WERI-Rb-1 (cell line): ENCODE results near the gene CT45A9.
"Not testable (repeated sequence)": the region's sequence is repeated elsewhere in the genome, so short reads cannot be mapped to it uniquely, and the experiment has no call there.

Experiments
- DNase-seq: peaks from one replicate; pipeline ENCODE4 v3.0.0-alpha.2; 2020
- H3K27ac ChIP-seq: fragments of 250-450 bp; sonication (Bioruptor Pico); 2 replicates; pipeline ENCODE4 v1.5.1; 2020; ENCODE audit warnings: mild to moderate bottlenecking, moderate library complexity
- H3K27me3 ChIP-seq: fragments of 250-450 bp; sonication (Bioruptor Pico); 2 replicates; pipeline ENCODE4 v1.5.1; 2021; ENCODE audit warnings: mild to moderate bottlenecking, low read depth, moderate library complexity; ENCODE audit not compliant: insufficient read depth, severe bottlenecking
- H3K36me3 ChIP-seq: fragments of 250-450 bp; sonication (Bioruptor Pico); 2 replicates; pipeline ENCODE4 v1.5.1; 2020; ENCODE audit warnings: mild to moderate bottlenecking, moderate library complexity
- H3K4me3 ChIP-seq: 2 replicates; pipeline ENCODE4 v1.5.1; 2011; ENCODE audit warnings: low read depth, mild to moderate bottlenecking, control low read depth, low read length
- H3K9me3 ChIP-seq: fragments of 250-450 bp; sonication (Bioruptor Pico); 2 replicates; pipeline ENCODE4 v1.5.1; 2021; ENCODE audit warnings: mild to moderate bottlenecking, moderate library complexity; ENCODE audit not compliant: severe bottlenecking
- CTCF ChIP-seq: IDR thresholded peaks from 2 replicates; pipeline ENCODE4 v1.5.1; 2011; ENCODE audit warnings: low read depth, mild to moderate bottlenecking, control low read depth, inconsistent platforms, low read length

Gene CT45A9

GRCh38 chrX:135871712-135872111, at the start of gene CT45A9:
Gene CT45A9 (minus strand): TSS chrX:135871812. CDS start chrX:135868061, 3,751 bp downstream.
- DNase-seq, H3K4me3 ChIP-seq, H3K27me3 ChIP-seq, H3K9me3 ChIP-seq, H3K27ac ChIP-seq, H3K36me3 ChIP-seq: not testable (repeated sequence)

- not testable (repeated sequence) for DNase-seq, H3K27ac ChIP-seq, H3K4me3 ChIP-seq, H3K36me3 ChIP-seq, H3K9me3 ChIP-seq
- peaks cover 74% of the 10 kb centered on the region for H3K27me3 ChIP-seq
Observed at GRCh38 chrX:135920516-135920915, 48.9 kb upstream of the CT45A9 start.

GRCh38 chrX:135914404-135914803, 42.8 kb upstream of the CT45A9 start:
- H3K27ac ChIP-seq = no peak overlapping the region
- no peaks in the 10 kb centered on the region for H3K36me3 ChIP-seq
- H3K4me3 ChIP-seq = no peak overlapping the region
- no peak for DNase-seq
- no peaks in the 10 kb centered on the region for H3K9me3 ChIP-seq
- no peak for TF ChIP-seq CTCF
- H3K27me3 ChIP-seq = peaks cover 66% of the 10 kb centered on the region

GRCh38 chrX:135910251-135910650, 38.6 kb upstream of the CT45A9 start:
- Histone ChIP-seq H3K36me3 (no peaks in the 10 kb centered on the region), H3K27ac (no peak overlapping the region), H3K4me3 (no peak overlapping the region), H3K9me3 (no peaks in the 10 kb centered on the region), H3K27me3 (peaks cover 44% of the 10 kb centered on the region)
- no peak for TF ChIP-seq CTCF
- DNase-seq = no peak

GRCh38 chrX:135893294-135893817, 21.7 kb upstream of the CT45A9 start, which contains the start of the genes CT45A10 and SAGE1:
Gene CT45A10 (minus strand): TSS chrX:135893444. CDS start chrX:135885344, 8,100 bp downstream.
Gene SAGE1 (plus strand): TSS chrX:135893716. CDS start chrX:135896243, 2,527 bp downstream.
- H3K4me3 ChIP-seq = no peak within 1 kb of the TSS
- no peak for DNase-seq
- TF ChIP-seq CTCF = no peak
- no peak within 1 kb of the TSS for H3K27ac ChIP-seq
- H3K27me3 ChIP-seq = peaks cover 47% of the 10 kb centered on the region
- no peaks in the 10 kb centered on the region for H3K36me3 ChIP-seq
- H3K9me3 ChIP-seq = no peaks in the 10 kb centered on the region

GRCh38 chrX:135892781-135893180, 21.2 kb upstream of the CT45A9 start:
- DNase-seq = no peak
- no peak for TF ChIP-seq CTCF
- Histone ChIP-seq H3K36me3 (no peaks in the 10 kb centered on the region), H3K27me3 (peaks cover 45% of the 10 kb centered on the region), H3K4me3 (no peak overlapping the region), H3K9me3 (no peaks in the 10 kb centered on the region), H3K27ac (no peak overlapping the region)

- no peak overlapping the region for H3K4me3 ChIP-seq
- TF ChIP-seq CTCF = no peak
- no peaks in the 10 kb centered on the region for H3K36me3 ChIP-seq
- no peaks in the 10 kb centered on the region for H3K9me3 ChIP-seq
- no peak for DNase-seq
- H3K27ac ChIP-seq = no peak overlapping the region
- H3K27me3 ChIP-seq = peaks cover 36% of the 10 kb centered on the region
Observed at GRCh38 chrX:135890087-135890585, 18.5 kb upstream of the CT45A9 start.
